Activated CD8-positive, alpha-beta memory T cell treated with anti-CD3 and anti-CD28 coated beads, Interleukin-2, amount 50 U/mL, for 24 hours (primary cell): ENCODE data around the gene SELENOO.

ENCODE experiments used
- DNase-seq: peaks from one replicate; pipeline ENCODE4 v3.0.0-alpha.2; 2020; ENCODE audit errors: extremely low read depth

SELENOO gene

DNA sequence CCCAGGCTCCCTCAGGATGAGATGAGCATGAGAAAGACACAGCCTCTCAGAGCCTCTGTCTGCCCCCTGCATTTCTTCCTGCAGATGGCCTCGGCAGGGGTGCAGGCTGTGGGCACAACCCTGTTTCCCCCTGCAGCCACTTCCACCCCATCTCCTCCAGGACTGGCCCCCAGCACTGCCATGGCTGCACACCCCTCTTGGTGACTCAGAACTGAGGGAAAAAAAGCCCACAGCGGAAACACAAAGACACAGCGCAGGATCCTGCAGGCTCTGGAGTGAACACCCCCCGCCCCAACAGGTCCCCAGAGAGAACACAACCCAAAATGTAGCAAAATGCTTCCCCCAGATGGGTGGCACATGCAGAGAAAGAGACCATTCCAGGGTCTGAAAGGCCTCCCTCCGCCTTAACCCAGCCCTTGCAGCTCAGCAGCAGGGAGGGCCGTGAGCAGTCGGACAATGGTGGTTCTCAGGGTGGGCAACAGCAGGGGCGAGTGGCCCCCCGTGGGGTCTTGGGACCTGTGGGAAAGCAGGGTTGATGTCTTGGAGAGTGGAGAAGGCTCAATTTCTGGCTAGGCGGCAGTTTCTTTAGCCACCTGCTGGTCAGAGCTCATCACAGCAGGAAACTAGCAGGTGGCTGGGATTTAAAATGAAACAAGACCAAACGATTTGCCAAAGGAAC is 36.1 kb downstream of the SELENOO start:
- no peak for DNase-seq

DNA sequence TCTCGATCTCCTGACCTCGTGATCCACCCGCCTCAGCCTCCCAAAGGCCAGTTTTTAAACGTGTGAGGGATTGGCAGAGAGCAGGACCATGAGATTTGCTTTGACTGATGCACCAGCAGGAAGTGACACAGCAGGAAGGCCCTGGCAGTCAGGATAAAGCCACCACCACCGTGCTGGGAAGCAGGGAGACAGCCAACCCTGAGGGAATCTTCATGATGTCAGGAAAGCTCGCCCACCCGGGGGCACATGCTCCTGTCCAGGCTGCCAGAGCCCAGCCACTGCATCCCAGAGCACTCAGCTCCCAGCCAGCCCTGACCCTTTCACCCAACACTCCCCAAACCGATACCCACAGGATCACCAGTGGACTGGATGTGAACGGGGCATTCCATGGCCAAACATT is 37.9 kb downstream of the SELENOO start:
- DNase-seq = no peak

DNA sequence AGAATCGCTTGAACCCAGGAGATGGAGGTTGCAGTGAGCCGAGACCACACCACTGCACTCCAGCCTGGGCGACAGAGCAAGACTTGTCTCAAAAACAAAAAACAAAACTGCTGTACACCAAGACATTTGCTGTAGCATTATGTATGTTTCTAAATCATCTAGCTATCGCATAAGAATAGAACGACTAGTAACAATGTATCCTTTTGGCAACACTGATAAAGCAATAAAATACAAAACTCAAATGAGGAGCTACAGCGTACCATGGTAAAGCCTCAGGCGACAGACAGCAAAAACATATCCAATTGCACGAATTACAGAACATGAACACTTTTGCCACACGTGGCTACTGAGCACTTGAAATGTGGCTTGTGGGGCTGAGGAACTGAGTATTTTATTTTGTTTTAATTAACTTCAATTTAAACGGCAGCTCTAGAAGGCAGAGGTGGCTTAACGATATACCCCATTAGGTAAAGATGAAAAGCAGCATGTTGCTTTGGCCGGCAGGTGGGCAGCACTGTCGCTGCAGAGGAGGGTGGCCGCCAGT is 41.7 kb downstream of the SELENOO start:
- no peak for DNase-seq

DNA sequence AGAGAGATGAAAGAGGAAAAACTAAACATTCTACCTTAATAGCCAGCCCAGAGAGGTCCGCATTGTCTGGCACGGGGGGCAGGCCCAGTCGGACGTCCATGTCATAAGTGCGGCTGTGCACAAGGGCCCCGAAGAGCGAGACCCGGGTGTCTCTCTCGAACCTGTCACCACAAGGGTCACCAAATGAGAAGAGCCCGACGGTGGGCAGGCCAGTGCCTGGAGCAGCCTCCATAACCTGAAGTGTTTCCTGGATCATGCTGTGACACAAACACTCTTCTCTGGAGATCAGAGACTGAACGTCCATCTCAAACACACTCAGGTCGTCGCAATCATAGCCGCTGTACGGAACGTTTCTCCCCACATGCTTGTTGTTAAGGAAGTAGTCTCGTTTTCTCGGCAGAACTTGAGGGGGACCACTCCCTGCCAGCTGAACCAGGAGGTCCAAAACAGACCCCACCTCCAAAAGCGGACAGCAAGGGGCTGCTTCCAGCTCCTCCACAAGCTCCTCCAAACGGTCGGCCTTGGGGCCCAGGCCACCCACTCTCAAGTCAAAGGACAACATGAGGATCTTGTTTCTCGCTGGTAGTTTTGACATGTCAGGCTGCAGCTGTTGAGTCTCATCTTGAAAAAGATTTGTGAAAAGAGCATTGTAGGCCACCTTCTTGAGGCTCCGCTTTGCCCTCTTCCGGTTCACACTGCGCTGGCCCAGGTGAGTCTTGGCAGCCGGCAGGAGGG is 43.0 kb downstream of the SELENOO start:
- no peak for DNase-seq

DNA sequence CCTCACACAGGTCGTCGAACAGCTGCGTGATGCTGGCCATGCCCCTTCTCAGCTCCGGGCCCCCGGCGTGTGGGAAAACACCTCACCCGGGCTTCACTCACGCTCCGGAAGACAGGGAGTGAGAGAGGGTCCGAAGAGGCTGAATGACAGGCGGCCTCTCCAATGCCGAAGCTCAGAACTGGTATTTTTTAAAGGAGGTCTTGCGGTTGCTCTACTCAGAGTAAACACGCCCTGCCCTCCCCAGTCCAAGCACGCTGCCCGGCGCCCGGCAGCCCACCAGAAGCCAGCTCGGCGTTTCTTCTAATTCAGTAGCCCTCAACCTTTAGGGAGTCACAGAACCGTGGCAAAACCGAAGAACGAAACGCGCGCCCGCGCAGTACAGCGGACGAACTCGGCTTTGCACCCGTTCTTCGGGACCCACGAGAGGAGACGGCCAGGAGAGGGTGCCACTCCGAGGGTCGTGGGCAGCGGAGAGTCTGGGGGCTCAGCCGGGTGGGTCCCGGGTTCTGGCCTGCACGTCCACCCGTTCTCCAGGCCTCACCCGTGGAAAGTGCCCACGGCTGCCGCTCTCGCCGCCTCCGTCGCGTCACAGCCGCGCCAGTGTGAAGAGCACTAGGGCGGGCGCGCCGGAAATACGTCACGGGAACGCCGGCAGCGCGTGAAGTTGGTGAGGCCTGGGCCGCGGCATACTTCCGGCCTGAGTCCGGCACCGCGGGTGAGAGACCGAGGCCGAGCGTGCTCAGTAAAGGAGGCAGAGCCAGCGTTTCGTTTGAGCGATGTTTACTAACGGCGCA is 43.8 kb downstream of the SELENOO start, which contains the start of gene TUBGCP6:
TSS of gene TUBGCP6 (minus strand) at position 604 of the 794 bp plus-strand sequence. CDS start at position 40, 564 bp downstream.
- DNase-seq = peak; percentile 76

DNA sequence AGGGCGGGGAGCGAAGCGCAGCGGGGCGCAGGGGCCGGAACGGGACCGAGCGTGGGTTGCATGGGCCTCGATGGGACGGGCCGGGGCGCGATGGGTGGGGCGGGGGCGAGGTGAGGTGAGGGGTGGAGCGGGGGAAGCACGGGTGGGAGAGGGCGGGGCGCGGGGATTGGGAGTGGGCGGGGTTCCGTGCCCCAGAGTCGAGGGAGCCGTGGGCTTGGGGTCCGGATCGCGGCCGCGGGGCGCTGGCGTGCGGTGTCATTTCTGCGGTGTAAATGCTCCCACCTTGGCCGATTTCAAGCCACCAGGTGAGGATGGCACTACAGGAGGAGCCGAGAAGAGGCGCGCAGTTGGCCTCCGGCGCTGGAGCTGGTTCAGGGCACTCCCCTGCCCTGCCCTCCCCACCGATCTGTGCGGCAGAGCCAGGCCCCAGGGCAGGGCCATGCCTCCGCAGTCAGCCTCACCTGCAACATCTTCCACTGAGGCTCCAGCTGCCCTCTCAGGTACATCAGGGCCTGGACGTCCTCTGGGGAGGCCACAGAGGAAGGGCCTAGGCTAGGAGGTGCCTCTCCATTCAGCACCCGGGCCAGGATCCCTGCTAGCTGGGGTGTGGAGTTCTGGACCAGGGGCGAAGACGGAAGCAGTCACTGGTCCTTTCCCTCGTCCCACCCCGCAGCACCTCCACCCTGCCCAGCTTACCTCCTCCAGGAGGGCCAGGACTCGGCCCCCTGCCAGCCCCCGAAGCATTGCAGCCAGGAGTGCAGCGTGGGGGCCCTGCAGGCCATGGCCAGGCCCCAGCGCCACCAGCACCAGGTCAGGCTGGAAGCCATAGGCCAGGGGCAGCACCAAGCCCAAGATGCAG is 44.6 kb downstream of the SELENOO start:
- DNase-seq = no peak

DNA sequence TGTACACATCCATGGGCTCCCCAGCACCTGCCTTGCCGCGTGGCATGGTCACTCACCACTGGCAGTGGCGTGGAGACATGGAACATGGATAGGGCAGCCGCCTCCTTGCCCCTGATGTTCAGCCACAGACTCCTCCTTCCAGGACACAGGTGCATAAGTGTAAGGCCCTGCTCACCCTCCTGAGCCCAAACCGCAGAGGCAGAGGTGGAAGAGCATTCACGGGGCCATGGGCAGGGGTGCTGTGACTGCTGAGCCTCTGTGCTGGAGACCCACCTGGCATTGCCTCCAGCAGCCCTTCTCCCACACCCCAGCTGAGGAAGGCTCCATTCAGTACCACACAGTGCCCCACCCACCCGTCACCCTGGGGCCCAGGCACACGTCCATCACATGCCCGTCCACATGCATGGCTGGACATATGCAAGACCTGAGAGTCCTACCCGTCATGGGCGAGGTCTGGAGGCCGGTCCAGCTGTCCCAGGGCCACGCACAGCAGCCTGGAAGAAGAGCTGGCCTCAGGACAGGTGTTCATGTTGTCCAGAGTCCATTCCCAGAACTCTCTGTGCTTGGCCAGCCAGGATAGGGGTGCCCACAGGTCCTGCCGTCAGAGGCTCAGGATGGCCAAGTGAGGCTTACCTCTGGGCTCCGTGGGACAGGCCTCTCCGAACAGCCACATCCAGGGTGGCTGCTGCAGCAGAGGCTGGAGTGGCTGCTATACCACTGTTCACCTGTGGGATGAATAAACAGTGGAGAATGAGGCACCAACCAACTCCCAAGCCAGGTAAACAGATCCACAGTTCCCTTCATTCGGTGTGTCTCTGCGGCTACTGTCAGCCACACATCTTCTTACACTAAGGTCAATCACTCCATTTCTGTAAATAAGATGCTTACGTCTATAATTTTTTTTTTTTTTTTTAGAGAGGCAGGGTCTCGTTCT is 45.7 kb downstream of the SELENOO start:
- no peak for DNase-seq

DNA sequence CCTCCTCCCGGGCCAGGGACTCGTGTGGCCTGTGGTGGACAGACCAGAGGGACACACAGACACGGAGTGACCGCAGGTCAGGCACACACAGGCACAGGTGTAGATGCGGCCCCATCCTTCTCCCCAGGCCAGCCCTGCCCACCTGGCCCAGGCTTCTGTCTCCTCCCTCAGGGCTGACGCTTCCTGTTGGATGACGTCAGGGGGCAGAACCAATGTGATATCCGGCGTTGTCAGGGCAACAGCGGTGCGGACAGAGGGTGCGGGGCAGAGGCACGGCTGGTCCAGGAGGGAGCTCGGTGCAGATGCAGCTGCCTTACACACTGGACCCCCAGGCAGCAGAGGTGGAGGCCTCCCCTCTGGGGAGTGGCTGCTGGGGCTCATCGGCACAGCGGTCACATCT is 46.9 kb downstream of the SELENOO start:
- DNase-seq = no peak

DNA sequence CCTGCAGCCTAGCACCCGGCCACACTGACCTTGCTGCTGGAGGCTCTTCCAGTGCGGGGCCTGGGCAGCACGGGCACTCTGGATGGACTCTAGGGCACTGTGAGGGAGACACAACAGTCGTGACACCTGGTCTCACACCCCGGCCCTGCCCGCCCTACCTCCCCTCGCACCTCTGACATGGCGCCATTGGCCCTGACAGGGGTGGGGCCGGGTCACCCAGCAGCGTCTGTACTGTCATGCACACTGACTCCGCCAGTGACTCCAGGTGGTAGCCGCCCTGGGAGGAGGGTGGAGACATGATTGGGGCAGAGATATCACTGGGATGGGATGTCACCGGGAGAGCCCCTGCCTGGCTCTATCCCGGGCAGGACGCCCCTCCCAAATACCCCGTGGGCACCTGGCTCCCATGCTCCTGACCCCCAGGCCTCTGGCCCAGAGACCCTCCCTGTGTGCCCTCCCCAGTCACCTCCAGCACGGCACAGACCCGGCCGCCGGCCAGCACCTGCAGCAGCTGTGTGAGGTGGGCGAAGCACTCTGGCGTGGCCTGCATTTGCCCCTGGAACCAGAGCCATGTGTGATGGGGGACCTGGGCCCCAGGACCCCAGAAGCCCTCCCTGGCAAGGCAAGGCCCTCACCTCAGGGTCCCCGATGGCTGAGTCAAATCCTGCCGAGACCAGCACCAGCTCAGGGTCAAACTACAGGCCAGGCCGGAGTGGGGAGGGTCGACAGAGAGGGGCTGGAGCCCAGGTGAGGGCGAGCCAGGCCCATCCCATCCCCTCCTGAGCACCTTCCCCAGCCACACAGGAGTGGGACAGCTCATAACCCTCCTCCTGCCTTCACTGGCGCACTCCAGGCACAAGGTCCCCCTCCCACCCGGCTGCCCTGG is 47.6 kb downstream of the SELENOO start:
- DNase-seq = no peak

DNA sequence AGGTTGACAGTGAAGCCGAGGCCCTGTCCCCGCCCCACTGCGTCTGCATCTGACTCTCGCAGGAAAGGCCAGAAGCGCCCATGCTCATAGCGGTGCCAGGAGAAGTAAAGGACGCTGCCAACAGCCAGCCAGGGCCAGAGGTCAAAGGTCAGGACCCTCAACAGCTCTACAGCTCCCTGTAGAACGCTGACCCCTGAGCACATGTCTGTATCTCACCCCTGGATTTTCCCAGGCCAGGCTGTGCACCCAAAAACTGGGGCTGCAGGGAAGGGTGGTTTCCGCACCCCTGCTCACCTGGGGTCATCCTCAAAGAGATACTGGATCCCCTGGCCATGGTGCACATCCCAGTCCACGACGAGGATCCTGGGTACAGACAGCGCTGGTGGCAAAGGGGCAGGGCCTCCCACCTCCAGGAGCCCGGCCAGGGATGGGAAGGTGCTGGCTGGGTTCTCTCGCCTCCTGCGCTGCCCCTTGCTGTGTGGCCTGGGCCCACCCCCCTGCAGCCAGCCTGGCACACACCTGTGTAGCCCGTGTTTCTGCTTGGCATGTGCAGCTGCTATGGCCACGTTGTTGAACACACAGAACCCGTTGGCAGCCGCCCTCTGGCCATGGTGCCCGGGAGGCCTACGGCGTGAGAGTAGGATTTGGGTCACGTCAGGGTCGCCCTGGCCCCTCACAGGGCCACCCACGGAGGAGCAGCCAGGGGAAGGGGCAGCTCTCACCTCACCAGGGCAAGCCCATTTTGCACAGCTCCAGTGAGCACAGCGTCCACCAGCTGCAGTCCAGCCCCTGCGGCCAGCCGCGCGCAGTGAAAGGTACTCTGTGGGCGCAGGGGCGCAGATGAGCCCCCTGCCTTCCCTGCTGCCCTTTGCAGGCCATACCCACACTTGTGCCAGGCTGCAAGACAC is 48.8 kb downstream of the SELENOO start:
- no peak for DNase-seq

DNA sequence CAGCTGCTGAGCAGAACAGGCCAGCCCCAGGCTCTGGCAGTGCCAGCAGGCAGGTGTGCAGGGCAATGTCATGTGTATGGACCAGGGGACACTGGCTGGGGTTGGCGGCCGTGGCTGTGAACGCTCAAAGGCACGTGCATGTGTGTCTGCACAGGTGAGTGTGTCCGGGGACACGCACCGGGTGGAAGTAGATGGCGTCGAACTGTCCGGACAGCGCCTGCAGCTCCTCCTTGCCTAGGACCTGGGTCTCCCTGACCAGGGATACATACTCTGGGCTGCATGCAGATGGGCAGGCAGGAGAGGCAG is 49.4 kb downstream of the SELENOO start:
- DNase-seq = no peak

DNA sequence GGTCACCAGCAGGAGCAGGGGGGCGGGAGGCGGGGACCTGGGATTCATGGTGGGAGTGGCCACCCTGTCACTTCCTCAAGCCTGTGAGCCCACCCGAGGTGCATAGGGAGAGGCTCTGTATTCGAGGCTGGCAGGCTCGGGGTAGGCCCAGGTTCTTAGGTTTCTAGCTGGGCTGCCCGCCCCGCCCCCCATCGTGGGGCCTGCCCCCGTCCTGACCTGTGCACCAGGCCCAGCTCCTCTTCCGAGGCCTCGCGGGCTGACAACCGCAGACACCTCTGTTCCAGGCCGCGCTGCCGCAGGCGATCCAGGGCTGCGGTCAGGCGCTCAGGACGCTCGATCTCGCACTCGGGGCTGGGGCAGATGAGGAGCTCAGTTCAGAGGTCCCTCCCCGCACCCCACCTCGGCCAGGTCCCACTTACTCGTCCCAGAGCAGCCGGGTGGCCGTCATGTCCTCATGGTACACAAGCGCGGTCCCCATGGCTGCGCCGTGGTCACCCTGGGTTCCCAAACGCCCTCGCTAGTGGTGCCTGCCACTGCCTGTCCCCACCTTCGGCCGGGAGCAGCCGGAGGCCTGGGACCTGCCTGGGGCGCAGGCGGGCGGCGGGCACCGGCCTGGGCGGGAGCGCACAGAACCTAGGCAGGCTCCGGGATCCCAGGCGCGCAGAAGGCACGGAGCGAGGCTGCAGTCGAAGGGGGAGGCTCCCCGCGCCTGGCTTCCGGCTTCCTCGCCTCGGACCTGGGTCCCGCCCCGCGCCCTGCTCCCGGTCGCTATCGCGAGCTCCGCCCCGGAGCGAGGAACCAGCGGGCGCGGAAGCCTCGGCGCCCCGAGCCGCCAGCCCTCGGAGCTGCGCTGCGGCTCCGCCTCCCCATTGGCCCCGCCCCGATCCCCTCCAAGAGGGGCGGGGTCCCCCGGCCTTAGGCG is 50.0 kb downstream of the SELENOO start, which contains the start of gene HDAC10:
TSS of gene HDAC10 (minus strand) at position 711 of the 922 bp plus-strand sequence. CDS start at position 478, 233 bp downstream.
- no peak for DNase-seq

DNA sequence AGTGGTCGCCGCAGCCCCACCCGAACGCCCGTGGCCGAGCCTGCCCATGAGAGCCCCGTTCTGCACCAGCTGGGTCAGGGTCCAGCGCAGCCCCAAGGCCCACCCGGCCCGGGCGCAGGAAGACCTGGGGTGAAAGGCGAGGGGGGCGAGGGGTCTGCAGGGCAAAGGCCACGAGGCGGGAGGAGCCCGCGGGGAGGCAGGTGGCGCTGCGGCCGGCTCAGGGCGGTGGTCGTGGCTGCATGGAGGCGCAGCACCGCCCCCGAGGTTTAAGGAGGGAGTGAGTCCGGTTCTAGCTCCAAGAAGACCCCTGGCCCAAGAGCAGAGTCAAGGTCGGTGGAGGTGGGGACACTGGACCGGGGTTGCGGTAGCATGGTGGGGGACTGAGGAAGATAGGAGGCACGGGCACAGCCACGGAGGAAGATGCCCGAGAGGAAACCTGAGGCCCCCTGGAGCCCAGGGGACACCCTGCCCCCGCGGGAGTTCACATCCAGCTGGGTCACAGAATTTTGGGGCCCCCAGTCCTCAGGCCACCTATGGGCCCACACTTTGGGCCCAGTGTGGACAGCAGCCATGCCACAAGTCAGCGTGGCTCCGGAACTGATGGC is 50.8 kb downstream of the SELENOO start:
- DNase-seq = no peak

DNA sequence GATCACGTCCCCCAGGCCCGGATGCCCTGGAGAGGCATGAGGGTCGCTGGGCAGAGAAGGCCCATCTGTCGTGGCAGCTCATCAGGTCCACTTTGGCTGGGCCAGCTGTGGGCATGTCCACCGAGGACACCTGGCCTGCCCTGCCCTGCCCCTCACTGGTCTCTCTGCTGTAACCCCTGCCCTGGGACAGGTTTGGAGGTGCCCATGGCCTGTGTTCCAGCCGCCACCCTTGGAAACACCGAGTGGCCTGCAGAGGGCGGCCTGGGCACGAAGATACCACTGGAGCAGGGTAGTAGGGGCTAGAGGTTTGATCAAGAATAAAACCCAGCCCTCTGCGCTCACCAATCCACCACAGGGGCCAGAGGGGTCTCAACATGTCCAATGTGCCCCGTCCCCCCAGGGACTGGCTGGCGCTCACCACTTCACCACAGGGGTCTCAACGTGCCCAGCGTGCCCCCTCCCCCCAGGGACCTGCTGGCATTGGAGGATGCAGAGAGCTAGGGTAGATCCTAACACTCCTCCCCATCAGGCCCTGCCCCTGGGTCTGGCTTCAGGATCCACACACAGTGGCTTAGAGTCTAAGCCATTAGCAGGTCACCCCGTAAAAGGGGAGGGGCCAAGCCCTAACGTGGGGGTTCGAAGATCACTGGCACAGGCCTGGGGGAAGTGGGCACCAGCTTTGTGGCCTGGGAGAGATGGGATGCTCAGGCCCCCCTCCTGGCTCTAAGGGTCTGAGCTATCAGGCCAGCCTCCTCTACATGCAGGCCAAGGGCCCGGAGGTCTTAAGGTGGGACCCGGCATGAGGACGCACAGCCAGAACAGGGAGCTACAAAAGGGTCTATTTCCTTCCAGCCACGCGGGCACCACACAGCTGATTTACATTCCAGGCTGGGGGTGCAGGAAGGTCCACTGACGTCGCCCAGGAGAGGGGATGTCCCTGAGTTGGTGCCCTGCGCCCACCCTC is 51.6 kb downstream of the SELENOO start:
- DNase-seq = no peak
